Keratinocyte (primary cell): ENCODE measurements around the gene PYGB. TPM values are rescaled to one million over a fixed set of nuclear protein-coding genes. Genes with fewer than 3 reads are reported as not detected.

ENCODE experiments used
- DNase-seq: peaks from one replicate; pipeline ENCODE4 v3.0.0-alpha.2; 2011; ENCODE audit warnings: low read depth, missing footprints, low spot score
- FAIRE-seq: peaks from 2 replicates; lab custom pipeline; 2011; peaks lifted over from hg19 to GRCh38; lab: Jason Lieb, UNC
- H2AFZ ChIP-seq: 2 replicates; pipeline ENCODE4 v1.6.0; 2012; ENCODE audit warnings: low read length, control low read depth, inconsistent platforms; ENCODE audit not compliant: control insufficient read depth
- H3K27ac ChIP-seq: 2 replicates; pipeline ENCODE4 v1.5.1; 2011; ENCODE audit warnings: low read length; ENCODE audit not compliant: control insufficient read depth, insufficient read depth
- H3K27me3 ChIP-seq: 3 replicates; pipeline ENCODE4 v1.6.0; 2011; ENCODE audit warnings: low read length; ENCODE audit not compliant: control insufficient read depth, insufficient read depth; ENCODE audit errors: extremely low read depth
- H3K36me3 ChIP-seq, 2 experiments: 2 replicates in 1 of 2; 3 replicates in 1 of 2; pipeline ENCODE4 v1.5.1; 2011; ENCODE audit warnings: low read length in 2 of 2, mild to moderate bottlenecking in 1 of 2; ENCODE audit not compliant: control insufficient read depth in 2 of 2, insufficient read depth in 2 of 2; ENCODE audit errors: extremely low read depth in 1 of 2
- H3K4me1 ChIP-seq: 3 replicates; pipeline ENCODE4 v1.5.1; 2011; ENCODE audit warnings: low read length; ENCODE audit not compliant: control insufficient read depth, insufficient read depth; ENCODE audit errors: extremely low read depth
- H3K4me2 ChIP-seq: 3 replicates; pipeline ENCODE4 v1.6.0; 2011; ENCODE audit warnings: low read depth, low read length; ENCODE audit not compliant: control insufficient read depth, insufficient read depth; ENCODE audit errors: extremely low read depth
- H3K4me3 ChIP-seq, 3 experiments: fragments of 200-600 bp in 1 of 3; sonication (generic) in 1 of 3; 2 replicates in 2 of 3; 3 replicates in 1 of 3; pipeline ENCODE4 v1.5.1; 2011 to 2016; ENCODE audit warnings: low read length in 3 of 3, mild to moderate bottlenecking in 3 of 3, control low read depth in 2 of 3, inconsistent platforms in 1 of 3, low read depth in 1 of 3, mixed read lengths in 1 of 3, mixed run types in 1 of 3, moderate library complexity in 1 of 3; ENCODE audit not compliant: control insufficient read depth in 2 of 3, insufficient read depth in 2 of 3; ENCODE audit errors: extremely low read depth in 1 of 3
- H3K79me2 ChIP-seq: 2 replicates; pipeline ENCODE4 v1.6.0; 2012; ENCODE audit warnings: low read length; ENCODE audit not compliant: control insufficient read depth, insufficient read depth
- H3K9ac ChIP-seq: 3 replicates; pipeline ENCODE4 v1.6.0; 2011; ENCODE audit warnings: low read length; ENCODE audit not compliant: control insufficient read depth, insufficient read depth; ENCODE audit errors: extremely low read depth
- H3K9me1 ChIP-seq: 3 replicates; pipeline ENCODE4 v1.6.0; 2011; ENCODE audit warnings: low read length; ENCODE audit not compliant: control insufficient read depth, insufficient read depth; ENCODE audit errors: extremely low read depth
- H3K9me3 ChIP-seq: 2 replicates; pipeline ENCODE4 v1.5.1; 2012; ENCODE audit warnings: low read depth, low read length; ENCODE audit not compliant: control insufficient read depth
- H4K20me1 ChIP-seq: 3 replicates; pipeline ENCODE4 v1.6.0; 2011; ENCODE audit warnings: low read length; ENCODE audit not compliant: control insufficient read depth, insufficient read depth; ENCODE audit errors: extremely low read depth
- EZH2 ChIP-seq: IDR thresholded peaks from one replicate; pipeline ENCODE4 v1.6.1; 2012; ENCODE audit warnings: inconsistent platforms, mild to moderate bottlenecking, low read length, moderate library complexity
- dilution Hi-C: fragments of 300-500 bp; cut with MboI; formaldehyde crosslinking; loops from one replicate; pipeline ENCODE4 v1.7.0; 2020; ENCODE audit warnings: low sequenced_read_pairs; ENCODE audit not compliant: extremely low pct_ligation_motif_present
- polyA plus RNA-seq, 5 experiments: library from polyadenylated mRNA; depleted of rRNA in 3 of 5; stranded (reverse) in 3 of 5; stranded (forward) in 1 of 5; unstranded in 1 of 5; fragments of >200 nt; gene quantifications; 1 replicate in 1 of 5; 2 replicates in 3 of 5; 3 replicates in 1 of 5; pipeline versions ENCODE4 v1.2.1 to v1.2.3, GENCODE V29; 2011 to 2012; ENCODE audit warnings: missing spikeins in 2 of 5, low read depth in 1 of 5, low replicate concordance in 1 of 5
- TF ChIP-seq, protein P1 (sequence below), 3 experiments: IDR thresholded peaks in 1 of 3; conservative IDR thresholded peaks in 1 of 3; optimal IDR thresholded peaks in 1 of 3; 2 replicates in 2 of 3; 3 replicates in 1 of 3; pipeline versions ENCODE3 to v1.5.1; 2011; ENCODE audit warnings: low read length in 3 of 3, mild to moderate bottlenecking in 3 of 3, moderate library complexity in 2 of 3, control low read depth in 1 of 3, inconsistent platforms in 1 of 3; ENCODE audit not compliant: insufficient read depth in 2 of 3; ENCODE audit errors: extremely low read depth in 1 of 3

Gene PYGB
- polyA plus RNA-seq, 1 donor (not counting 4 experiments of a cell fraction or from before 2014, with no cell fraction given), result 78.3 TPM

DNA sequence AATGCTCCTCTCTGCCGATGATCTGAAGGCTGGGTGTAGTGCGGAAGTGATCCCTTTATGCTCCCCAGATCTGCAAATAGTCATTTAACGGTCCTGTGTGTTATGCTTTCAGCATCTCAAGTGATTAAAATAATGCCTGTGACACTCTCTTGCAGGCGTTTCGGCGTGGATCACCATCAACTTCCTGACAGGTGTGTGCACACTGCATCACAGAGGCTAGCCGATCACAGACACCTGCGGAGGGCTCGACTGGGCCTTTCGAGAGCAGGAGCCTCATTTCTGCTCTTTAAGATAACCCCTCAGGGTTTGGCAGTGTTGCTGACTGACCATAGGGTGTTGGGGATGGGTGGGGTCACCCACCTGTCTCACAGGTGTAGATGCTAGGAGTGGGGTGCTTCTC lies 32.4 kb upstream of the PYGB start:
- no peak overlapping the region for H3K4me2 ChIP-seq
- H3K9ac ChIP-seq, result no peak overlapping the region
- no peak overlapping the region for H3K4me3 ChIP-seq
- no peaks in the 10 kb centered on the region for H4K20me1 ChIP-seq
- TF ChIP-seq EZH2, result no peak
- TF ChIP-seq, protein P1, sequence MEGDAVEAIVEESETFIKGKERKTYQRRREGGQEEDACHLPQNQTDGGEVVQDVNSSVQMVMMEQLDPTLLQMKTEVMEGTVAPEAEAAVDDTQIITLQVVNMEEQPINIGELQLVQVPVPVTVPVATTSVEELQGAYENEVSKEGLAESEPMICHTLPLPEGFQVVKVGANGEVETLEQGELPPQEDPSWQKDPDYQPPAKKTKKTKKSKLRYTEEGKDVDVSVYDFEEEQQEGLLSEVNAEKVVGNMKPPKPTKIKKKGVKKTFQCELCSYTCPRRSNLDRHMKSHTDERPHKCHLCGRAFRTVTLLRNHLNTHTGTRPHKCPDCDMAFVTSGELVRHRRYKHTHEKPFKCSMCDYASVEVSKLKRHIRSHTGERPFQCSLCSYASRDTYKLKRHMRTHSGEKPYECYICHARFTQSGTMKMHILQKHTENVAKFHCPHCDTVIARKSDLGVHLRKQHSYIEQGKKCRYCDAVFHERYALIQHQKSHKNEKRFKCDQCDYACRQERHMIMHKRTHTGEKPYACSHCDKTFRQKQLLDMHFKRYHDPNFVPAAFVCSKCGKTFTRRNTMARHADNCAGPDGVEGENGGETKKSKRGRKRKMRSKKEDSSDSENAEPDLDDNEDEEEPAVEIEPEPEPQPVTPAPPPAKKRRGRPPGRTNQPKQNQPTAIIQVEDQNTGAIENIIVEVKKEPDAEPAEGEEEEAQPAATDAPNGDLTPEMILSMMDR (optimal IDR thresholded peaks at IDR 0.05 in 1 of 3, IDR thresholded peaks at IDR 0.05 in 1 of 3, conservative IDR thresholded peaks at IDR 0.05 in 1 of 3; ENCODE audit: extremely low read depth in 1 of 3, insufficient read depth in 2 of 3, low read length in 3 of 3), result no peak
- FAIRE-seq, result no peak
- peaks cover 41 to 51% of the 10 kb centered on the region in 2 experiments for H3K36me3 ChIP-seq
- DNase-seq, result no peak
- H3K9me1 ChIP-seq, result no peaks in the 10 kb centered on the region
- no peaks in the 10 kb centered on the region for H3K79me2 ChIP-seq
- no peak overlapping the region for H3K27ac ChIP-seq
- H3K9me3 ChIP-seq, result no peaks in the 10 kb centered on the region
- dilution Hi-C loops, result no loop called here
- H3K27me3 ChIP-seq, result no peaks in the 10 kb centered on the region
- H2AFZ ChIP-seq, result no peak overlapping the region
- no peaks in the 10 kb centered on the region for H3K4me1 ChIP-seq

GRCh38 chr20:25216199-25216945 lies 31.5 kb upstream of the PYGB start:
- no peak for DNase-seq
- Histone ChIP-seq H3K27me3 (no peaks in the 10 kb centered on the region), H4K20me1 (no peaks in the 10 kb centered on the region), H3K9ac (no peak overlapping the region), H2AFZ (no peak overlapping the region), H3K79me2 (no peaks in the 10 kb centered on the region), H3K9me1 (no peaks in the 10 kb centered on the region), H3K4me3 (no peak overlapping the region), H3K27ac (no peak overlapping the region), H3K4me1 (no peaks in the 10 kb centered on the region), H3K9me3 (no peaks in the 10 kb centered on the region), H3K36me3 (peaks cover 36 to 55% of the 10 kb centered on the region in 2 experiments), H3K4me2 (no peak overlapping the region)
- dilution Hi-C loops, result no loop called here
- FAIRE-seq, result no peak
- TF ChIP-seq, protein P1 (optimal IDR thresholded peaks at IDR 0.05 in 1 of 3, IDR thresholded peaks at IDR 0.05 in 1 of 3, conservative IDR thresholded peaks at IDR 0.05 in 1 of 3; ENCODE audit: extremely low read depth in 1 of 3, insufficient read depth in 2 of 3, low read length in 3 of 3), result no peak
- TF ChIP-seq EZH2, result no peak
